Osteocyte (in vitro differentiated cells): ENCODE data around the gene KRTAP29-1. TPM values are rescaled to one million over a fixed set of nuclear protein-coding genes. Genes with fewer than 3 reads are reported as not detected.
"Not testable (repeated sequence)": the region's sequence is repeated elsewhere in the genome, so short reads cannot be mapped to it uniquely, and the experiment has no call there.

Experiments used
- DNase-seq: peaks from one replicate; pipeline ENCODE4 v3.0.0; 2021; ENCODE audit warnings: mixed read lengths; ENCODE audit not compliant: unreplicated experiment; ENCODE audit errors: extremely low spot score
- H3K27ac Mint-ChIP-seq: one replicate; pipeline ENCODE4 v1.8.0; 2021; ENCODE audit warnings: mild to moderate bottlenecking, mixed read lengths; ENCODE audit not compliant: unreplicated experiment
- H3K27me3 Mint-ChIP-seq: one replicate; pipeline ENCODE4 v1.8.0; 2021; ENCODE audit warnings: mixed read lengths; ENCODE audit not compliant: unreplicated experiment
- H3K36me3 Mint-ChIP-seq: one replicate; pipeline ENCODE4 v1.8.0; 2021; ENCODE audit warnings: mixed read lengths; ENCODE audit not compliant: unreplicated experiment
- H3K4me1 Mint-ChIP-seq: one replicate; pipeline ENCODE4 v1.8.0; 2021; ENCODE audit warnings: mixed read lengths; ENCODE audit not compliant: unreplicated experiment
- H3K4me3 Mint-ChIP-seq: one replicate; pipeline ENCODE4 v1.8.0; 2021; ENCODE audit warnings: mild to moderate bottlenecking, moderate library complexity, mixed read lengths; ENCODE audit not compliant: unreplicated experiment
- H3K9me3 Mint-ChIP-seq: one replicate; pipeline ENCODE4 v1.8.0; 2021; ENCODE audit warnings: mixed read lengths; ENCODE audit not compliant: unreplicated experiment
- total RNA-seq: library from RNA; stranded (reverse); gene quantifications from 2 replicates; pipeline ENCODE4 v1.2.1, GENCODE V29; 2021
- TF ChIP-seq, protein P1 (sequence below): fragments of 200-600 bp; sonication (generic); IDR thresholded peaks from 2 replicates; pipeline ENCODE4 v1.5.0; 2021; ENCODE audit warnings: antibody characterized with exemption, mild to moderate bottlenecking, moderate library complexity

KRTAP29-1 gene
- total RNA-seq, 1 donor from 2014 or later: not detected

DNA sequence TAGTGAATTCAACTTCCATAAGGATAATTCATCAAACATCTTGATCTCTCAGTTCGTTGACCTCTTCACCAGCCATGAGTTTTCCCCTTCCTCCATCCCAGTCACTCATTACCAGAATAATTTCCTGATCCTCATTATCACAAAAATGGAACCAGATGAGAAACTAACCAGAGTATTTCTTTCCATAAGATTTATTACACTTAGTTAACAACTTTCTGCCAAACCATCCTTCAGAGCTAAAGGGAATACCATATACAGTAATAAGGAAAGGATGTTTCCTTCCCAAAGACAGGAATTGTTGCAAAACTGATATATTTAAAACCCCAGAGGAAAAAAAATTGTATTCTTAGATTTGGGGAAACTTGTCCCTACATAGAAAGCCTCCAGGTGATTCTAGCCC is 8.6 kb downstream of the KRTAP29-1 start:
- no peaks in the 10 kb centered on the region for H3K9me3 Mint-ChIP-seq
- H3K4me1 Mint-ChIP-seq: no peaks in the 10 kb centered on the region
- H3K27me3 Mint-ChIP-seq: no peaks in the 10 kb centered on the region
- H3K27ac Mint-ChIP-seq: no peak overlapping the region
- TF ChIP-seq, protein P1, sequence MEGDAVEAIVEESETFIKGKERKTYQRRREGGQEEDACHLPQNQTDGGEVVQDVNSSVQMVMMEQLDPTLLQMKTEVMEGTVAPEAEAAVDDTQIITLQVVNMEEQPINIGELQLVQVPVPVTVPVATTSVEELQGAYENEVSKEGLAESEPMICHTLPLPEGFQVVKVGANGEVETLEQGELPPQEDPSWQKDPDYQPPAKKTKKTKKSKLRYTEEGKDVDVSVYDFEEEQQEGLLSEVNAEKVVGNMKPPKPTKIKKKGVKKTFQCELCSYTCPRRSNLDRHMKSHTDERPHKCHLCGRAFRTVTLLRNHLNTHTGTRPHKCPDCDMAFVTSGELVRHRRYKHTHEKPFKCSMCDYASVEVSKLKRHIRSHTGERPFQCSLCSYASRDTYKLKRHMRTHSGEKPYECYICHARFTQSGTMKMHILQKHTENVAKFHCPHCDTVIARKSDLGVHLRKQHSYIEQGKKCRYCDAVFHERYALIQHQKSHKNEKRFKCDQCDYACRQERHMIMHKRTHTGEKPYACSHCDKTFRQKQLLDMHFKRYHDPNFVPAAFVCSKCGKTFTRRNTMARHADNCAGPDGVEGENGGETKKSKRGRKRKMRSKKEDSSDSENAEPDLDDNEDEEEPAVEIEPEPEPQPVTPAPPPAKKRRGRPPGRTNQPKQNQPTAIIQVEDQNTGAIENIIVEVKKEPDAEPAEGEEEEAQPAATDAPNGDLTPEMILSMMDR: no peak
- H3K36me3 Mint-ChIP-seq: no peaks in the 10 kb centered on the region
- no peak for DNase-seq
- no peak overlapping the region for H3K4me3 Mint-ChIP-seq

DNA sequence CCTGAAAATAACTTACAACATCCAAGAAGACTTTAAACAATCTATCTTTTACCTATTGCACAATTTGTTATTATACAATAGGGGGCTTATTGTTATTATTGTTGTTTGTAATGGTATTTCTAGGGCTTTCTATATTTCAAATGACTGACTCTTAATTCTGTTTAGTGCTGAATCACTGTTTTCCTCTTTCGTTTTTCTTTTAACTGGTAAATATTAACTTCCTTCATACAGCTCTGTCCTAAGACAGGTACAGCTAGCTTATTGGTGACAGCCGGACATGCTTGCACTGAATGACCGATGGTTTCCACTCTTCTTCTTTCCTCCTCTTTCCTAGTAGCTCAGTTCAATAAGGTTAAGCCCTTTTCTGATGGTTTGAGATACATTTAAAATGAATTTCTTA is 15.6 kb downstream of the KRTAP29-1 start:
- TF ChIP-seq, protein P1: no peak
- Mint-ChIP-seq H3K4me3 (no peak overlapping the region), H3K27me3 (no peaks in the 10 kb centered on the region), H3K4me1 (peaks cover 15% of the 10 kb centered on the region), H3K27ac (no peak overlapping the region), H3K36me3 (no peaks in the 10 kb centered on the region), H3K9me3 (no peaks in the 10 kb centered on the region)
- DNase-seq: no peak

DNA sequence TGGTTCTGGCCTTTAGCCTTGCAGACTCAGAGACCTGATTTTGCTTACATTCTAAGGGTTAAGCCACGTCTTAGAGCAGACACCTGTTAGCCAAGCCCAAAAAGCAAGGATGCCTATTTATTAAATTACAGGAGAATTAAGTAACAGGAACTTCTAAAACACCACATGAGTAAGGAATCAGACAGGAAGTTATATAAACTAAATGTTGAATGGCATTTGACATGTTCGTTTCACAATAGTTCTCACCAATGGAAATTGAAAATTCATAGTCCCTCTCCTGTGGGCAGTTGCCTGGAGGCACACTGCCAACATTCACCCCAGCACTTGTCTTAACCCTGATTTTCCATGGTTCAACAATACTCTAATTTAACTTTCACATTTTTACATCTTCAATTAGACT is 18.1 kb downstream of the KRTAP29-1 start:
- H3K27ac Mint-ChIP-seq: no peak overlapping the region
- DNase-seq: no peak
- TF ChIP-seq, protein P1: no peak
- peaks cover 4% of the 10 kb centered on the region for H3K9me3 Mint-ChIP-seq
- peaks cover 15% of the 10 kb centered on the region for H3K4me1 Mint-ChIP-seq
- H3K4me3 Mint-ChIP-seq: no peak overlapping the region
- H3K36me3 Mint-ChIP-seq: no peaks in the 10 kb centered on the region
- no peaks in the 10 kb centered on the region for H3K27me3 Mint-ChIP-seq

DNA sequence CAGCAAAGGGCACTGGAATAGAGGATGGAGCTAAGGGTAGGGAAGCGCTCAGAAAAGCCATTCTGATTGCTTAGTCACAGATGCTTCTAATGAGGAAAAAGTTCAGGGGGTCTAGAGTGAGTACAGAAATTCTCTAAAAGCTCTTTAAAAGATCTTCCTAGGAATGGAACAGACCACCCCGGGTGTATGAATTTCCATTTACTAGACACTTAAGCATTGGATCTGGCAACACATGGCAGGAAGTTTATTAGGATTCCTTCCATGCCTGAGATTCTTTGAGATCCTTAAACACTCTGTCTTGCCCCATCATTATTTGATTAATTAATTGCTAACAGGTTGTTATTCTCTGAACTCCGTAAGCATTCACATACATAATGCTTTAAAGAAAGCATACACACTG is 18.6 kb downstream of the KRTAP29-1 start:
- H3K9me3 Mint-ChIP-seq: peaks cover 4% of the 10 kb centered on the region
- no peaks in the 10 kb centered on the region for H3K36me3 Mint-ChIP-seq
- no peak overlapping the region for H3K4me3 Mint-ChIP-seq
- TF ChIP-seq, protein P1: no peak
- no peaks in the 10 kb centered on the region for H3K27me3 Mint-ChIP-seq
- H3K27ac Mint-ChIP-seq: no peak overlapping the region
- DNase-seq: no peak
- H3K4me1 Mint-ChIP-seq: peaks cover 15% of the 10 kb centered on the region

DNA sequence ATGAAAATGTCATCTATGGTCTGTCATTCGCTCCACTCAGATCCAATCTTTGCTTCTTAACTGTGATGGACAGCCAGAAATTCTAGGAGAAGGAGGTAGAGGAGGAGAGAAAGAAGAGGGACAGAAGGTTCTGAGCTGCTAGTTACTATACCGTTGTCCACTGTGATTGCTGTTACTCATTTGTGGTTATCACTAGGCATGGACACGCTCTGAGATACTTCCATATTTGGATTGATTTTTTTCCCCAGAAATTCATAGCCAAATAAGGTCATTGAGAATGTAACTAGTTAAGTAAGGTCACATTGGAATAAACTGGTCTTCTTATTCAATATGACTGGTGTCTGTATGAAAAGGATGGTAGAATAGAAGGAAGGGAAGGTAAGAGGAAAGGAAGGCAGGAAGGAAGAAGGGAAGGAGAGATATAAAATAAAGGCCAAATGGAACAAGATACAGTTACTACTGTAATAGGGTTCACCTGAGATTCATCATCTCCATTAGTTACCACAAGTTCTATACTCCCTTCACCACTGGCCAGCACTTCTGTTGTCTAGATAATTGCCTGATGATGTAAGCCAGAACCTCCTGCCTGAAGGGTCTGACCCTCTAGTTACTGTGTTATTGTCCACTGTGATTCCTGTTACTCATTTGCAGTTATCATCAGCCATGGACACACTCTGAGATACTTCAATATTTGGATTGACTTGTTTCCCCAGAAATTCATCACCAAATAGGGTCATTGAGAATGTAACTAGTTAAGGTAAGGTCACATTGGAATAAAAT is 24.3 kb downstream of the KRTAP29-1 start:
- DNase-seq: no peak
- Mint-ChIP-seq H3K27ac (no peak overlapping the region), H3K4me1 (no peaks in the 10 kb centered on the region), H3K4me3 (no peak overlapping the region), H3K27me3 (peaks cover 2% of the 10 kb centered on the region), H3K36me3 (no peaks in the 10 kb centered on the region), H3K9me3 (peaks cover 4% of the 10 kb centered on the region)
- TF ChIP-seq, protein P1: no peak

DNA sequence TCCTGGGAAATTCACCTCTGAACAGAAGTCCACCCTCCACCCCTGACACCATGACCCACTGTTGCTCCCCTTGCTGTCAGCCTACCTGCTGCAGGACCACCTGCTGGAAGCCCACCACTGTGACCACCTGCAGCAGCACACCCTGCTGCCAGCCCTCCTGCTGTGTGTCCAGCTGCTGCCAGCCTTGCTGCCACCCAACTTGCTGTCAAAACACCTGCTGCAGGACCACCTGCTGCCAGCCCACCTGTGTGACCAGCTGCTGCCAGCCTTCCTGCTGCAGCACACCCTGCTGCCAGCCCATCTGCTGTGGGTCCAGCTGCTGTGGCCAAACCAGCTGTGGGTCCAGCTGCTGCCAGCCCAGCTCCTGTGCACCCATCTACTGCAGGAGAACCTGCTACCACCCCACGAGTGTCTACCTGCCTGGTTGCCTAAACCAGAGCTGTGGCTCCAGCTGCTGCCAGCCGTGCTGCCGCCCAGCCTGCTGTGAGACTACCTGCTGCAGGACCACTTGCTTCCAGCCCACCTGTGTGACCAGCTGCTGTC is 26.9 kb downstream of the KRTAP29-1 start, which contains the start of gene KRTAP9-7:
TSS of gene KRTAP9-7 (plus strand) at position 51 of the 543 bp plus-strand sequence. CDS start at position 51, 0 bp downstream.
- not testable (repeated sequence) for DNase-seq, H3K4me1 Mint-ChIP-seq, H3K36me3 Mint-ChIP-seq, H3K27ac Mint-ChIP-seq, H3K27me3 Mint-ChIP-seq, H3K4me3 Mint-ChIP-seq, H3K9me3 Mint-ChIP-seq
